HG03442 (cell line): ENCODE measurements around the gene ACP7.

ENCODE experiments used
- ATAC-seq: cut with Tn5 transposase; IDR thresholded peaks from one replicate; pipeline ENCODE4 v1.9.1; 2021; ENCODE audit warnings: mild to moderate bottlenecking, moderate library complexity; ENCODE audit not compliant: unreplicated experiment

The ACP7 gene

GRCh38 chr19:39146686-39147450 is 62.7 kb downstream of the ACP7 start:
- ATAC-seq = no peak

DNA sequence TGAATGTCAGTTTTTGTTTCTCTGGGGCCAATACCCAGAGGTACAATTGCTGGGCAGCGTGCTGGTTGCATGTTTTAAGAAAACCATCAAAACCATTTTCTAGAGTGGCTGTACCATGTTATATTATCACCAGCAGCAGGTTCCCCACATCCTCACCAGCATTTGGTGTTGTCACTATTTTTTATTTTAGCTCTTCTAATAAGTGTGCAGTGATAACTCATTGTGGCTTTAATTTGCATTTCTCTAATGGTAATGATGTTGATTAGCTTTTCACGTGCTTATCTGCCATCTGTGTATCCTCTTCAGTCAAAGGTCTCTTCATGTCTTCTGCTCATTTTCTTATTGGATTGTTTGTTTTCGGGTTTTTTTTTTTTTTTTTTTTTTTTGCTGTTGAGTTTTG is 63.3 kb downstream of the ACP7 start:
- no peak for ATAC-seq

DNA sequence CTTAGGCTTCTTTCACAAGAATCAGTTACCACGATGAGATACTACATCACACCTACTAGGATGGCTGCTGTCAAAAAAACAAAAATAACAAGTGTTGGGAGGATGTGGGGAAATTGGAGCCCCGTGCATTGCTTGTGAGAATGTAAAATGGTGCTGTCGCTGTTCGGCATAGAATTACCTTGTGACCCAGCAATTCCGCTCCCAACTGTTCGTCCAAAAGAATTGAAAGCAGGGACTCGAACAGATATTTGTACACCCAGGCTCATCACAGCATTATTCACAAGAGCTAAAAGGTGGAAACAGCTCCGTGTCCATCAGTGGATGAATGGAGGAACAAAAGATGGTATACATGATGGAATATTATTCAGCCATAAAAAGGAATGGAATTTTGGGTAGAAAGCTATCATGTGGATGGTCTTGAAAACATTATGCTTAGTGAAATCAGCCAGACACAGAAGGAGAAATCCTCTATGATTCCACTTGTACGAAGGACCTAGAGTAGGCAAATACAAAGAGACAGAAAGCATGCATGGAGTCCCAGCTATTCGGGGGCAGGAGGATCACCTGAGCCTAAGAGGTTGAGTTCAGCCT is 64.9 kb downstream of the ACP7 start:
- no peak for ATAC-seq

DNA sequence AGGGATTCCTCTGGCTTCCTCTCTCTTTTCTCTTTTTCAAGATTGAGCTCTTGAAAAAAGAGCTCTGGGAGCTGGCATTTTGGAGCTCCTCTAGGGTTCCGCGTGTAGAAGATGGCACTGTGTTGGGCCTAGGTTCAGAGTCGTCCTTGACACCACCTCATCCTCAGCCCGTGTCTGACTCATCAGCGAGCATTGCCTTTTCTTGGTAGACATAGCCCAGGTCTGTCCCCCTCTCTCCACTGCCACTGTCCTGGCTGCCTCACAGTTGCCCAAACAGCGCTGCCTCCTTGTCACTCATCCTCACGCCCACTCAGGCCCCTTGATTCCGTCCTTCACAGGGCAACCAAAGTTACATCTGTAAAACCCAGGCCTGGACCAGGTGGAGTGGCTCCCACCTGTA is 66.1 kb downstream of the ACP7 start:
- ATAC-seq = no peak

GRCh38 chr19:39150807-39151600 is 66.8 kb downstream of the ACP7 start:
- no peak for ATAC-seq

DNA sequence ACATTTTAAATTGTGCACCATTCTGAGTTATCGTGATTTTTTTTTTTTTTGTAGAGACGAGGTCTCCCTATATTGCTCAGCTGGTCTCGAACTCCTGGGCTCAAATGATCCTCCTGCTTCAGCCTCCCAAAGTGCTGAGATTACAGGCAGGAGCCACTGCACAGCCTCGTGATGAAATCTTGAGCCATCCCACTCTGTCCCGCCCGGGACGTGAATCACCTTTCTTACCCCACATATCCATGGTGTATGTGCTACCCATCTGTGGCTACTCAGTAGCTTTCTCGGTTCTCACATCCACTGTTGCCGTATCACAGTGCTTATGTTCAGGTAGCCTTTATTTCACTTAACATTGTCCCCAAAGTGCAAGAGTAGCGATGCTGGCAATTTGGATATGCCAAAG is 67.9 kb downstream of the ACP7 start:
- no peak for ATAC-seq

- no peak for ATAC-seq
These were observed 70.0 kb downstream of the ACP7 start for GRCh38 chr19:39154100-39154628.

DNA sequence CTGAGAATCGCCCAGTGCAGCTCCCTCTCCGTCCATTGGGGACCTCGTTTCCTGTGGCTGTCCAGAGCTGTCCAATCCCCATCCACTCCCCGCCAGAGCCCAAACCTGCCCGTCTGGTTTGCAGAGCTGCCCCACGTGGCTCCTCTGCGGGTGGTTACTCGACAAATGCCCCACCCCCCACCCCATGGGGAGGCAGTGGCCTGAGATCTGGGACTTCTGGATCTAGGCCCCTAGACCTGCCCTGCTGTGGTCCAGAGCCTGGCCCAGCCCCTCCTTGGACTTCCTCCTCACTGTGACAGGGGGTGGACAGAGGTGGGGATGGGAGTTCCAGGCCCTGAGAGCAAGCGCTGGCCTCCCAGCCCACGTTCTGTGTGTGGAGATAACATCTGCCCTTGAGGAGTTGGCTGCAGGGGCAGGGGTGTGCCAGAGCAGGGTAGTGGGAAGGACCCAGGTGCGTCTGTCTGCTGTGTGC is 70.5 kb downstream of the ACP7 start:
- no peak for ATAC-seq

DNA sequence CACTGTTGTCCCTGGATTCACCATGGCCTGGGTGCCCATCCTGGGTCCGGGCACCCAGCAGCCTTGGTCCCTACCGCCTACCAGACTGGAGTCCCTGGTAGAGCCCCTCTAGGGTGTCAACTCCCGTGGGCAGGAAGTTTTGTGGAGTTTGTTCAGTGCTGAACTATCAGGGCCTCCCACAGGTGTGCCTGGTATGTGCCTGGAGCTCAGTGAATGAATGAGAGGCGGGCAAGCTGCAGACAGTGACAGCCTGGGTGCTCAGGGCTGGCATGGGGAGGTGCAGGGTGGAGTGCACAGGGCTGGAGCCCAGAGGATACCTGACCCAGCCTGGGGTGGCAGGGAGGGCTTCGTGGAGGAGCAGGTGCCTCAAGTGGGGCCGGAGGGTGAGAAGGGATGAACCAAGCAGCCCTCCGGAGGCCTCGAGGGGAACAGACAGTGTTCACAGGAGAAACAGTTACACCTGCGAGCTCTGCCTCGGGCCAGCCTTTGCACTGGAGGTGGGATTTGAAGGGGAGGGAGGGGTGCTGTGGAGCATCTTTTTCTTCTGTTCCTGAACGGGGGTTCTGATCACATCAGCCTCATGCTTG is 71.0 kb downstream of the ACP7 start:
- ATAC-seq = no peak

DNA sequence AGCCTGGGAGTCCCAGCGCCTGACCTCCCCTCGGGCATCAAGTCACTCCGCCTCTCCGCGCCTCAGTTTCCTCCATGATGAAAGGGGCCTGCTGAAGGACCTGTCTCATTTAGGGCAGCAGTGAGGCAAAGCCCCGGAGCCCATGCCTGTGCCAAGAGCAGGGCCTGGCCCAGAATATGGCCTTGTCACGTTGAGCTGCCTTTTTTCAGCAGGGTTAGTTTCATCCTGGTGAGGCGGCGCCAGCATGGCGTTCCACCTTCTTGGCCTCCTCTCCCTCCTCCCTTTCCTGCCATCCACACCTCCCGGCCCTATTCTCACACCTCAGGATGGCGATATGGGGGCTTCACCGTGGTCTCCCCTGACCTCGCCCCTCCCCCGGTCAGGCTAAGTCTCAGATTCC is 71.6 kb downstream of the ACP7 start:
- ATAC-seq = no peak

DNA sequence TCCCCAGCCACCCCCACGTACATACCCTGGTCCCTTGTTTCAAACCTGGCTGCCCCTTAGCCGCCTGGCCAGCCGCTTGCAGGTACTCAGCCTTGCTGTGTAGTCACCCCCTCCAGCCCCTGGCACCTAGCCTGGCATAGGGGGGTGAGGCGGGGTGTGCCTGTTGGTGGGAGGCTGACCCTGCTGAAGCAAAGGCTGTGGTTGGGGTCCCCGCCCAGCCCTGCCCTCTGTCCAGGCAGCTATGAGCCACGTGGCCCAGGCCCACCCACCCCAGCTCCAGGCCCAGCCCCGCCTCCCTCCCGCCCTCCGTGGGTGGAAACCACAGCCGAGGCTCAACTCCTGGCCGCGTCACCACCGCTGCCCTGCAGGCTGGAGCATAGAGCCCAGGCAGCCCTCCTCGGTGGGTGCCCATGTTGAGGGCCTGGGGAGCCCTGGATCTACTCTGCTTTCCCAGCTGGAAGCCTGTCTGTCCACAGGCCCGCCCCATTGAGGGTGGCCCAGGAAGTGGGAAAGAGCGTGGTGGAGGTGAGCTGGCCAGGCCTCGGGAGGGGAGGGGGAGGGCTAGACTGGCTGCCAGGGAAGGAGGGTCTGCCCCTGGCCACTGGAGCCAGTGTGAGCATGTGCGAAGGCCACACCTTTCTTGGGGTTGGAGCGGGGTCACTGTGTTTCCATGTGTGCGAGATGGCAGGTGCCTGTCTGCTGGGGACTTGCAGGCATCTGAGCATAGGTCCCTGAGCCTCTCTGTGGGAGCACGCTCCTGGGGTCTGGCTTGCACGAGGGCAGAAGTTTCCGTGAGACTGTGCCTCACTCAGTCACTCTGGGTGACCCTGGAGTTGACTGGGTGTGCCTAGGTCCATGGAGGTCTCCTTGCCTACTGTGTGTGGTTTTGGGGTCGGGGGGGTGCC is 72.4 kb downstream of the ACP7 start:
- no peak for ATAC-seq

GRCh38 chr19:39157275-39157996 is 73.3 kb downstream of the ACP7 start:
- ATAC-seq = no peak

DNA sequence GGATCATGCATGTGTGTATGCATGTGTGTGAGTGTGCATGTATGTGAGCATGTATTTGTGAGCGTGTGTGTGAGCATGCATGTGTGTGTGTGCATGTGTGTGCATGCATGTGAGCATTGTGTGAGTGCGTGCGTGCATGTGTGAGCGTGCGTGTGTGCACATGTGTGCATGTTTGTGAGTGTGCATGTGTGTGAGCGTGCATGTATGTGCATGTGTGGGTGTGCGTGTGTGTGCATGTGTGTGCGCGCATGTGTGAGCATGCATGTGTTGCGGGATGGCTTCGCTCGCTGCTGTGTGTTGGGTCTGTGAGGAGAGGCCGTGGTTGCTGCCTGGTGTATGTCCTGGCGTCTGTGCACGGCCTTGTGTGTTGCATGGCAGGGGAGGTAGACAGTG is 73.8 kb downstream of the ACP7 start:
- no peak for ATAC-seq

- no peak for ATAC-seq
These were observed 74.6 kb downstream of the ACP7 start for GRCh38 chr19:39158646-39159260.

DNA sequence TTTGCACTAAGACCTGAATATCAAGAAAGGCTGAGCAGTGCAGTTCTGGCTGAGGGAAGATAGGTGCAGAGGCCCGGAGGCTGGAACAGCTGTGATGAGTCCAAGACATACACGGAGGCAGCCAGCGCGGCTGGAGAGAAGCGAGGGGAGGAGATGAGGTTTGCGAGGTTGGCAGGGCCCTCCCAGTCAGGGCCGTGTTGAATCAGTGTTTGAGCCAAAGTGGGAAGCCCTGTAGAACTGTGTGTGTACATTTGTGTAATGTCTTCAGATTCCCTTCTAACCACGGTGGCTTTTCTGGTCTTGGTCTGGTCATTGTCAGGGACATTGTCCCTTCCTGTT is 76.3 kb downstream of the ACP7 start:
- no peak for ATAC-seq
